Activated CD8-positive, alpha-beta memory T cell treated with anti-CD3 and anti-CD28 coated beads, Interleukin-2, amount 10 ng/mL, durations not matched to agents 7 days and 5 days (primary cell): ENCODE measurements around the gene UPP2. TPM values are rescaled to one million over a fixed set of nuclear protein-coding genes. Genes with fewer than 3 reads are reported as not detected.

Experiments used
- ATAC-seq: fragments of 150-1000 bp; cut with Tn5 transposase; one replicate; pipeline ENCODE4 v1.10.0; 2021; ENCODE audit warnings: moderate library complexity
- CTCF ChIA-PET: fragments of 350-600 bp; sonication (Branson Sonifier 250); formaldehyde crosslinking; loops from one replicate; lab custom pipeline; 2021; ENCODE audit warnings: antibody characterized with exemption; lab: Charles Lee
- DNase-seq: peaks from one replicate; pipeline ENCODE4 v3.0.0-alpha.2; 2020
- H3K27ac Mint-ChIP-seq: one replicate; pipeline ENCODE4 v1.8.0; 2021; ENCODE audit warnings: mild to moderate bottlenecking, mixed read lengths
- H3K27me3 Mint-ChIP-seq: one replicate; pipeline ENCODE4 v1.8.0; 2021; ENCODE audit warnings: mixed read lengths
- H3K36me3 Mint-ChIP-seq: one replicate; pipeline ENCODE4 v1.8.0; 2021; ENCODE audit warnings: mild to moderate bottlenecking, mixed read lengths
- H3K4me1 Mint-ChIP-seq: one replicate; pipeline ENCODE4 v1.8.0; 2021; ENCODE audit warnings: mixed read lengths
- H3K4me3 Mint-ChIP-seq: one replicate; pipeline ENCODE4 v1.8.0; 2021; ENCODE audit warnings: mild to moderate bottlenecking, moderate library complexity, mixed read lengths
- H3K9me3 Mint-ChIP-seq: one replicate; pipeline ENCODE4 v1.8.0; 2022; ENCODE audit warnings: low read depth, mixed read lengths
- total RNA-seq, 2 experiments: library from RNA; stranded (reverse); gene quantifications; one replicate each; pipeline ENCODE4 v1.2.3, GENCODE V29; 2021

UPP2 gene
- total RNA-seq, result not detected

- H3K9me3 Mint-ChIP-seq, result no peaks in the 10 kb centered on the region
- no peaks in the 10 kb centered on the region for H3K36me3 Mint-ChIP-seq
- no peak within 1 kb of the TSS for H3K4me3 Mint-ChIP-seq
- H3K4me1 Mint-ChIP-seq, result no peaks in the 10 kb centered on the region
- CTCF ChIA-PET, result no interaction called here
- no peaks in the 10 kb centered on the region for H3K27me3 Mint-ChIP-seq
- ATAC-seq (no peak), DNase-seq (no peak)
- no peak within 1 kb of the TSS for H3K27ac Mint-ChIP-seq
Observed at GRCh38 chr2:158101384-158101926, at the start of gene UPP2. Gene UPP2 (plus strand): TSS chr2:158101876. CDS start chr2:158102064, 188 bp downstream.

- Mint-ChIP-seq H3K27me3 (peaks cover 2% of the 10 kb centered on the region), H3K4me3 (no peak overlapping the region), H3K9me3 (no peaks in the 10 kb centered on the region), H3K36me3 (no peaks in the 10 kb centered on the region), H3K4me1 (no peaks in the 10 kb centered on the region), H3K27ac (no peak overlapping the region)
- ATAC-seq (no peak), DNase-seq (no peak)
- CTCF ChIA-PET, result no interaction called here
Observed at GRCh38 chr2:158052761-158053160, 48.9 kb upstream of the UPP2 start.

DNA sequence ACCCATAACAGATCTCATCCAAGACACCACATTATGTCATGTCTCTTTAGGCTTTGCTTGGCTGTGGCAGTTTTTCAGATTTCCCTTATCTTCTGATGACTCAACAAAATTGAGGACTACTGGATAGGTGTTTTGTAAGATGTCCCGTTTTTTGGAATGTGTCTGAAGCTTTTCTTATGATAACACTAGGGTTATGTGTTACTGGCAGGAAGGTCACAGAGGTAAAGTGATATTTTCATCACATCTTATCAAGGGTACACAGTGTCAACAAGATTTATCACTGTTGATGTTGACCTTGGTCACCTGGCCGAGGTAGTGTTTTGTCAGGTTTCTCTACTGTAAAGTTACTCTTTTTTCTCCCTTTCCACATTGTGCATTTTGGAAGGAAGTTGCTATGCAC lies 44.8 kb upstream of the UPP2 start:
- ATAC-seq, result no peak
- no peaks in the 10 kb centered on the region for H3K4me1 Mint-ChIP-seq
- CTCF ChIA-PET, result no interaction called here
- peaks cover 3% of the 10 kb centered on the region for H3K27me3 Mint-ChIP-seq
- DNase-seq, result no peak
- no peak overlapping the region for H3K4me3 Mint-ChIP-seq
- H3K36me3 Mint-ChIP-seq, result no peaks in the 10 kb centered on the region
- H3K27ac Mint-ChIP-seq, result no peak overlapping the region
- H3K9me3 Mint-ChIP-seq, result no peaks in the 10 kb centered on the region

GRCh38 chr2:158060160-158060834 lies 41.4 kb upstream of the UPP2 start:
- ATAC-seq, result no peak
- H3K4me1 Mint-ChIP-seq, result no peaks in the 10 kb centered on the region
- CTCF ChIA-PET, result no interaction called here

GRCh38 chr2:158060835-158061435 lies 40.7 kb upstream of the UPP2 start:
- Mint-ChIP-seq H3K36me3 (no peaks in the 10 kb centered on the region), H3K27ac (no peak overlapping the region), H3K9me3 (no peaks in the 10 kb centered on the region), H3K4me1 (no peaks in the 10 kb centered on the region), H3K4me3 (no peak overlapping the region), H3K27me3 (peaks cover 3% of the 10 kb centered on the region)
- CTCF ChIA-PET, result no interaction called here
- DNase-seq (no peak), ATAC-seq (no peak)

More at GRCh38 chr2:158060160-158060834, 41.4 kb upstream of the UPP2 start:
- Mint-ChIP-seq H3K36me3 (no peaks in the 10 kb centered on the region), H3K9me3 (no peaks in the 10 kb centered on the region), H3K4me3 (no peak overlapping the region), H3K27me3 (peaks cover 3% of the 10 kb centered on the region), H3K27ac (no peak overlapping the region)
- no peak for DNase-seq

- Mint-ChIP-seq H3K27me3 (peaks cover 3% of the 10 kb centered on the region), H3K4me3 (no peak overlapping the region), H3K9me3 (no peaks in the 10 kb centered on the region), H3K4me1 (no peaks in the 10 kb centered on the region), H3K27ac (no peak overlapping the region), H3K36me3 (no peaks in the 10 kb centered on the region)
- no peak for DNase-seq
- CTCF ChIA-PET, result no interaction called here
- ATAC-seq, result no peak
Observed at GRCh38 chr2:158061763-158062162, 39.9 kb upstream of the UPP2 start.

- ATAC-seq (no peak), DNase-seq (no peak)
- Mint-ChIP-seq H3K4me1 (no peaks in the 10 kb centered on the region), H3K4me3 (no peak overlapping the region), H3K36me3 (no peaks in the 10 kb centered on the region), H3K27ac (no peak overlapping the region), H3K9me3 (no peaks in the 10 kb centered on the region), H3K27me3 (peaks cover 4% of the 10 kb centered on the region)
- CTCF ChIA-PET, result no interaction called here
Observed at GRCh38 chr2:158066046-158066713, 35.5 kb upstream of the UPP2 start.

- H3K27me3 Mint-ChIP-seq, result peaks cover 19% of the 10 kb centered on the region
- DNase-seq (no peak), ATAC-seq (no peak)
- CTCF ChIA-PET, result no interaction called here
- no peaks in the 10 kb centered on the region for H3K9me3 Mint-ChIP-seq
- no peak overlapping the region for H3K4me3 Mint-ChIP-seq
- no peaks in the 10 kb centered on the region for H3K36me3 Mint-ChIP-seq
- no peaks in the 10 kb centered on the region for H3K4me1 Mint-ChIP-seq
- H3K27ac Mint-ChIP-seq, result no peak overlapping the region
Observed at GRCh38 chr2:158071018-158071417, 30.7 kb upstream of the UPP2 start.

DNA sequence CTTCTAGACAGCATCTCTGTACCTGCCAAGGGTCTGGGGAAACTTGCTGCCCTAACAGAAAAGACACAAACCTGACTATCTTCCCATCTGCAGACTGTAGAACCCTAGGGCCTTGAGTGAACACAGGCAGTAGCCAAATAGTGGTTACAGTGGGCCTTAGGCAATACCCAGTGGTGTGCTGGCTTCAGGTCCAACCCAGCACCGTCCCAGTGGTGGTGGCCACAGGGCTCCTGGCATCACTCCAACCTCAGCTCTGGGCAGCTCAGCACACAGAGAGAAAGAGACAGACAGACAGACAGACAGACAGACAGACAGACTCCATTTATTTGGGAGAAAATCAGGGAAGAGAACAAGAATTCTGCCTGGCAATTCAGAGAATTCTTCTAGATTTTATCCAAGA lies 29.3 kb upstream of the UPP2 start:
- peaks cover 25% of the 10 kb centered on the region for H3K27me3 Mint-ChIP-seq
- DNase-seq (no peak), ATAC-seq (no peak)
- CTCF ChIA-PET, result no interaction called here
- no peaks in the 10 kb centered on the region for H3K4me1 Mint-ChIP-seq
- H3K4me3 Mint-ChIP-seq, result no peak overlapping the region
- no peak overlapping the region for H3K27ac Mint-ChIP-seq
- H3K36me3 Mint-ChIP-seq, result no peaks in the 10 kb centered on the region
- peaks cover 3% of the 10 kb centered on the region for H3K9me3 Mint-ChIP-seq

- CTCF ChIA-PET, result no interaction called here
- DNase-seq (no peak), ATAC-seq (no peak)
- H3K4me3 Mint-ChIP-seq, result no peak overlapping the region
- H3K27ac Mint-ChIP-seq, result no peak overlapping the region
- peaks cover 3% of the 10 kb centered on the region for H3K9me3 Mint-ChIP-seq
- H3K4me1 Mint-ChIP-seq, result no peaks in the 10 kb centered on the region
- H3K36me3 Mint-ChIP-seq, result no peaks in the 10 kb centered on the region
- H3K27me3 Mint-ChIP-seq, result peaks cover 20% of the 10 kb centered on the region
Observed at GRCh38 chr2:158079672-158080071, 22.0 kb upstream of the UPP2 start.

DNA sequence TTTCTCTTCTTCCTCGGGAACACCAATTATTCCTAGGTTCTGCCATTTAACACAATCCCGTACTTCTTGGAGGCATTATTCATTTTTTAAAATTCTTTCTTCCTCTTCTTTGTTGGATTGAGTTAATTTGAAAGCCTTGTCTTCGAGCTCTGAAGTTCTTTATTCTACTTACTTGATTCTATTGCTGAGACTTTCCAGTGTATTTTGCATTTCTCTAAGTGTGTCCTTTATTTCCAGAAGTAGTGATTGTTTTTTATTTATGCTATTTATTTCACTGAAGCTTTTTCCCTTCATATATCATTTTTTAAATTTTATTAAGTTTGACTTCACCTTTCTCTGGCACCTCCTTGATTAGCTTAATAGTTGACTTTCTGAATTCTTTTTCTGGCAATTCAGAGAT lies 13.6 kb upstream of the UPP2 start:
- CTCF ChIA-PET, result no interaction called here
- DNase-seq (no peak), ATAC-seq (no peak)
- H3K27ac Mint-ChIP-seq, result no peak overlapping the region
- H3K36me3 Mint-ChIP-seq, result no peaks in the 10 kb centered on the region
- H3K4me3 Mint-ChIP-seq, result no peak overlapping the region
- H3K4me1 Mint-ChIP-seq, result no peaks in the 10 kb centered on the region
- H3K27me3 Mint-ChIP-seq, result peaks cover 16% of the 10 kb centered on the region
- peaks cover 2% of the 10 kb centered on the region for H3K9me3 Mint-ChIP-seq

DNA sequence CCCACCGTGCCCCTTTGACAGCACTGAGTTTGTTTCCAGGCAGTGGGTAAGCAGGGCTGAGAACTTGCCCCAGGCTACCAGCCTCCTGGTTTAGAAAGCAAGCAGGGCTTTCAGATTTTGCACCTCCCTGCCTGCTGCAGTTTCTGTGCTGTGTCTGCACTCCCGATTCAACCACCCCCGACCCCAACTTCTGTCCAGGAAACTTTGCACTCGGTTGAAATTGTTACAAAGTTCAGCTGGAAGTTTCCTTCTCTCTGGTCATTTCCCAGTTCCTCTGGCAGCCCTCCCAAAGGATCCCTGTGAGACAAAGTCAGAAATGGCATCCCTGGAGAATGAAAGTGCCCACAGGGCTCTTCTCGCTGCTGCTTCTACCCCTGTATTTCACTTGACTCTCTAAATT lies 12.4 kb upstream of the UPP2 start:
- H3K27me3 Mint-ChIP-seq, result peaks cover 16% of the 10 kb centered on the region
- peaks cover 2% of the 10 kb centered on the region for H3K9me3 Mint-ChIP-seq
- no peak for ATAC-seq
- CTCF ChIA-PET, result no interaction called here
- no peaks in the 10 kb centered on the region for H3K4me1 Mint-ChIP-seq
- H3K36me3 Mint-ChIP-seq, result no peaks in the 10 kb centered on the region
- no peak overlapping the region for H3K27ac Mint-ChIP-seq
- H3K4me3 Mint-ChIP-seq, result no peak overlapping the region
- DNase-seq, result no peak

GRCh38 chr2:158091647-158092046 lies 10.0 kb upstream of the UPP2 start:
- no peak overlapping the region for H3K27ac Mint-ChIP-seq
- no peaks in the 10 kb centered on the region for H3K36me3 Mint-ChIP-seq
- H3K4me1 Mint-ChIP-seq, result no peaks in the 10 kb centered on the region
- H3K27me3 Mint-ChIP-seq, result peaks cover 8% of the 10 kb centered on the region
- no peak for ATAC-seq
- CTCF ChIA-PET, result no interaction called here
- H3K4me3 Mint-ChIP-seq, result no peak overlapping the region
- peaks cover 2% of the 10 kb centered on the region for H3K9me3 Mint-ChIP-seq
- DNase-seq, result no peak
